Middle frontal gyrus (tissue), 1 donor: ENCODE results near the gene SYNE1.
"Not testable (repeated sequence)": the region's sequence is repeated elsewhere in the genome, so short reads cannot be mapped to it uniquely, and the experiment has no call there.

Experiments used
- DNase-seq: peaks from one replicate; pipeline ENCODE4 v3.0.0-alpha.2; 2015; ENCODE audit warnings: low spot score; ENCODE audit errors: extremely low spot score

Gene SYNE1

GRCh38 chr6:152110886-152111820 is 526.0 kb downstream of the SYNE1 start:
- no peak for DNase-seq

GRCh38 chr6:152107973-152108372 is 529.2 kb downstream of the SYNE1 start:
- no peak for DNase-seq

GRCh38 chr6:152100183-152100618 is 537.0 kb downstream of the SYNE1 start:
- DNase-seq, result no peak

GRCh38 chr6:152099446-152100182 is 537.5 kb downstream of the SYNE1 start:
- DNase-seq, result no peak

GRCh38 chr6:152098683-152099082 is 538.5 kb downstream of the SYNE1 start:
- DNase-seq, result no peak

- DNase-seq, result no peak
These were observed 540.2 kb downstream of the SYNE1 start for GRCh38 chr6:152096863-152097496.

GRCh38 chr6:152094992-152095592 is 542.1 kb downstream of the SYNE1 start:
- no peak for DNase-seq

- DNase-seq, result no peak
These were observed 542.9 kb downstream of the SYNE1 start for GRCh38 chr6:152094276-152094675.

- no peak for DNase-seq
These were observed 543.5 kb downstream of the SYNE1 start for GRCh38 chr6:152093711-152094110.

- DNase-seq, result no peak
These were observed 545.3 kb downstream of the SYNE1 start for GRCh38 chr6:152091851-152092341.

- no peak for DNase-seq
These were observed 546.0 kb downstream of the SYNE1 start for GRCh38 chr6:152091201-152091600.

- DNase-seq, result no peak
These were observed 547.2 kb downstream of the SYNE1 start for GRCh38 chr6:152089992-152090391.

GRCh38 chr6:152087701-152088100 is 549.5 kb downstream of the SYNE1 start:
- no peak for DNase-seq

- DNase-seq, result no peak
These were observed 550.1 kb downstream of the SYNE1 start for GRCh38 chr6:152087096-152087495.

GRCh38 chr6:152086223-152086873 is 550.8 kb downstream of the SYNE1 start:
- DNase-seq, result no peak

GRCh38 chr6:152085451-152085921 is 551.7 kb downstream of the SYNE1 start:
- no peak for DNase-seq

- no peak for DNase-seq
These were observed 558.4 kb downstream of the SYNE1 start for GRCh38 chr6:152078804-152079203.

GRCh38 chr6:152078001-152078400 is 559.2 kb downstream of the SYNE1 start:
- DNase-seq, result no peak

- not testable (repeated sequence) for DNase-seq
These were observed 560.9 kb downstream of the SYNE1 start for GRCh38 chr6:152076242-152076641.

GRCh38 chr6:152071843-152072242 is 565.3 kb downstream of the SYNE1 start:
- DNase-seq, result no peak
